Measurements from ENCODE around the gene STOML3.

The STOML3 gene

GRCh38 chr13:38933786-38934185, 56.8 kb downstream of the STOML3 start:
- no peaks in the 10 kb centered on the region for H3K27me3 ChIP-seq (ENCODE audit: control insufficient read depth in 1 of 2, insufficient read depth in 2 of 2, low read length in 2 of 2)
- no peaks in the 10 kb centered on the region for H3K4me1 ChIP-seq (ENCODE audit: control insufficient read depth in 1 of 2, insufficient read depth in 2 of 2, low read length in 2 of 2)
- H3K27ac ChIP-seq (ENCODE audit: low read depth, low read length): no peak overlapping the region
- H3K9ac ChIP-seq (ENCODE audit: low read depth in 1 of 2, low read length in 2 of 2): no peak overlapping the region
- H3K4me3 ChIP-seq (ENCODE audit: low read depth in 1 of 2, low read length in 2 of 2): no peak overlapping the region
- no peaks in the 10 kb centered on the region for H3K9me3 ChIP-seq (ENCODE audit: control insufficient read depth in 1 of 2, low read length in 2 of 2)
- no peaks in the 10 kb centered on the region for H3K36me3 ChIP-seq (ENCODE audit: control insufficient read depth in 1 of 2, insufficient read depth in 2 of 2, low read length in 2 of 2)

- H3K27me3 ChIP-seq (ENCODE audit: control insufficient read depth in 1 of 2, insufficient read depth in 2 of 2, low read length in 2 of 2): peaks cover 0 to 5% of the 10 kb centered on the region in 2 donors
- no peak overlapping the region for H3K27ac ChIP-seq (ENCODE audit: low read depth, low read length)
- H3K9me3 ChIP-seq (ENCODE audit: control insufficient read depth in 1 of 2, low read length in 2 of 2): no peaks in the 10 kb centered on the region
- H3K9ac ChIP-seq (ENCODE audit: low read depth in 1 of 2, low read length in 2 of 2): no peak overlapping the region
- H3K4me1 ChIP-seq (ENCODE audit: control insufficient read depth in 1 of 2, insufficient read depth in 2 of 2, low read length in 2 of 2): no peaks in the 10 kb centered on the region
- H3K4me3 ChIP-seq (ENCODE audit: low read depth in 1 of 2, low read length in 2 of 2): no peak overlapping the region
- H3K36me3 ChIP-seq (ENCODE audit: control insufficient read depth in 1 of 2, insufficient read depth in 2 of 2, low read length in 2 of 2): no peaks in the 10 kb centered on the region
These were observed 68.5 kb downstream of the STOML3 start for GRCh38 chr13:38922170-38922569.

- no peaks in the 10 kb centered on the region for H3K9me3 ChIP-seq (ENCODE audit: control insufficient read depth in 1 of 2, low read length in 2 of 2)
- no peak overlapping the region for H3K9ac ChIP-seq (ENCODE audit: low read depth in 1 of 2, low read length in 2 of 2)
- H3K4me1 ChIP-seq (ENCODE audit: control insufficient read depth in 1 of 2, insufficient read depth in 2 of 2, low read length in 2 of 2): no peaks in the 10 kb centered on the region
- H3K27ac ChIP-seq (ENCODE audit: low read depth, low read length): no peak overlapping the region
- no peaks in the 10 kb centered on the region for H3K36me3 ChIP-seq (ENCODE audit: control insufficient read depth in 1 of 2, insufficient read depth in 2 of 2, low read length in 2 of 2)
- no peak overlapping the region for H3K4me3 ChIP-seq (ENCODE audit: low read depth in 1 of 2, low read length in 2 of 2)
- peaks cover 0 to 5% of the 10 kb centered on the region in 2 donors for H3K27me3 ChIP-seq (ENCODE audit: control insufficient read depth in 1 of 2, insufficient read depth in 2 of 2, low read length in 2 of 2)
These were observed 69.5 kb downstream of the STOML3 start for GRCh38 chr13:38921081-38921480.
